DOHH2 (cell line): Measurements from ENCODE around the gene ATP6V1E1.
"Not testable (repeated sequence)": the region's sequence is repeated elsewhere in the genome, so short reads cannot be mapped to it uniquely, and the experiment has no call there.

Experiments used
- EZH2phosphoT487 ChIP-seq: fragments of 200-600 bp; sonication (generic); IDR thresholded peaks from 2 replicates; pipeline ENCODE4 v1.6.1; 2017; ENCODE audit warnings: borderline replicate concordance, mild to moderate bottlenecking, antibody characterized with exemption, low read length, moderate library complexity, mixed read lengths
- TF ChIP-seq, protein P1 (sequence below): fragments of 200-600 bp; sonication (generic); IDR thresholded peaks from one replicate; pipeline ENCODE4 v1.5.1; 2014; ENCODE audit warnings: antibody characterized with exemption, mild to moderate bottlenecking, low read depth, low read length; ENCODE audit not compliant: poor library complexity, severe bottlenecking

DNA sequence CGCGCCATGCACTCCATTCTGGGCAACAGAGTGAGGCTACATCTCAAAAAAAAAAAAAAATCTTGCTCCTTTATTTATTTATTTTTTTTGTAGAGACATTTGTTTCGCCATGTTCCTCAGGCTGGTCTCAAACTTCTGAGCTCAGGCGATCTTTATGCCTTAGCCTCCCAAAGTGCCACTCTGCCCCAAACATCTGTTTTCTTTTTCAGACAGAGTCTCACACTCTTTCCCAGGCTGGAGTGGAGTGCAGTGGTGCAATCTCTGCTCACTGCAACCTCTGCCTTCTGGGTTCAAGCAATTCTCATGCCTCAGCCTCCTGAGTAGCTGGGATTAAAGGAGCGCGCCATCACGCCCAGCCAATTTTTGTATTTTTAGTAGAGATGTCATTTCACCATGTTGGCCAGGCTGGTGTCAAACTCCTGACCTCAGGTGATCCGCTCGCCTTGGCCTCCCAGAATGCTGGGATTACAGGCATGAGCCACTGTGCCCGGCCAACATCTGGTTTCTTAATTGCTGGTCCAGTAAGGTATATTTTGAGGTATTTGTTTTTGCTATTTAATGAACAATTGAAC lies 43.1 kb upstream of the ATP6V1E1 start:
- TF ChIP-seq, protein P1, sequence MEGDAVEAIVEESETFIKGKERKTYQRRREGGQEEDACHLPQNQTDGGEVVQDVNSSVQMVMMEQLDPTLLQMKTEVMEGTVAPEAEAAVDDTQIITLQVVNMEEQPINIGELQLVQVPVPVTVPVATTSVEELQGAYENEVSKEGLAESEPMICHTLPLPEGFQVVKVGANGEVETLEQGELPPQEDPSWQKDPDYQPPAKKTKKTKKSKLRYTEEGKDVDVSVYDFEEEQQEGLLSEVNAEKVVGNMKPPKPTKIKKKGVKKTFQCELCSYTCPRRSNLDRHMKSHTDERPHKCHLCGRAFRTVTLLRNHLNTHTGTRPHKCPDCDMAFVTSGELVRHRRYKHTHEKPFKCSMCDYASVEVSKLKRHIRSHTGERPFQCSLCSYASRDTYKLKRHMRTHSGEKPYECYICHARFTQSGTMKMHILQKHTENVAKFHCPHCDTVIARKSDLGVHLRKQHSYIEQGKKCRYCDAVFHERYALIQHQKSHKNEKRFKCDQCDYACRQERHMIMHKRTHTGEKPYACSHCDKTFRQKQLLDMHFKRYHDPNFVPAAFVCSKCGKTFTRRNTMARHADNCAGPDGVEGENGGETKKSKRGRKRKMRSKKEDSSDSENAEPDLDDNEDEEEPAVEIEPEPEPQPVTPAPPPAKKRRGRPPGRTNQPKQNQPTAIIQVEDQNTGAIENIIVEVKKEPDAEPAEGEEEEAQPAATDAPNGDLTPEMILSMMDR, result not testable (repeated sequence)
- TF ChIP-seq EZH2phosphoT487, result not testable (repeated sequence)
